Suppressor macrophage (primary cell): Measurements from ENCODE around the gene NKAIN2.
"Not testable (repeated sequence)": the region's sequence is repeated elsewhere in the genome, so short reads cannot be mapped to it uniquely, and the experiment has no call there.

Experiments used
- DNase-seq, 4 experiments: peaks; one replicate each; pipeline ENCODE4 v3.0.0-alpha.2; 2020 to 2022

NKAIN2 gene

GRCh38 chr6:123896869-123897268 lies 93.2 kb downstream of the NKAIN2 start:
- DNase-seq, result peak in 1 of 4 experiments; percentile 7

DNA sequence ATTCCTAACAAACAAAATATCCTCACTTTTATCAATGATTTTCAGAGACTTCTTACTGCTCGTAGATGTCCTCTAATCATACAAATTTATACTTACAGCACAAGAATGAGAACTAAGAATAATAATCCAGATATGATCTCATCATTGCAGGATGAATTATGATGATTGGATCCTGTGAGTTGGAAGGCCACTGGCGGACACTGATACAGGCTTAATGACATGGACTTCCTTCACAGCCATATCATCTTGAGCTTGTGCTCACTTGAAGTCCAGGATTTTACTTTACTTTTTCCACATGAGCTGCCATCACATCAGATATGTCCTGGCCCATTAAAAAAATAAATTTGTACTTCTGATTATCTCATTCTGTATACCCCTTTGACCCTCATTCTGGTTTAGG lies 94.3 kb downstream of the NKAIN2 start:
- no peak for DNase-seq

DNA sequence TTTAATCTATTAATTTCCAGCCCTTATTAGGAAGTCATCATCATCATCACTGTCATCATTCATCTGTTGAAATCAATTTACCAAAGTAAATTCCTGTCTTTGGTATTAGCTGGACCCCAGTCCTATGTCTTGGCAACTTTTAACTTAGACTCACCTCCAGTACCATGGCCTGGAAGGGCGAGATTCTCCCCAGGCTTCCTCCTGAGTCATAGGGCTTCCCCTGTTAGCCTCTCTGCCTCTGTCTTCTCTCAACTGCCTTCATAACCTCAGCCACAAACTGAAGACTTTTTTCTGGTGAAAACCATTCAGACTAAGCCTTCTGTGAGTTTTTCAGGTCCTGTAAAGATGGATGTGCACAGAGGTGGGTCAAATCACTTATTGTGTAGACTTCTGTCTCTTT lies 95.0 kb downstream of the NKAIN2 start:
- no peak for DNase-seq

- DNase-seq, result no peak
These were observed 96.1 kb downstream of the NKAIN2 start for GRCh38 chr6:123899745-123900144.

GRCh38 chr6:123901436-123901835 lies 97.8 kb downstream of the NKAIN2 start:
- no peak for DNase-seq

DNA sequence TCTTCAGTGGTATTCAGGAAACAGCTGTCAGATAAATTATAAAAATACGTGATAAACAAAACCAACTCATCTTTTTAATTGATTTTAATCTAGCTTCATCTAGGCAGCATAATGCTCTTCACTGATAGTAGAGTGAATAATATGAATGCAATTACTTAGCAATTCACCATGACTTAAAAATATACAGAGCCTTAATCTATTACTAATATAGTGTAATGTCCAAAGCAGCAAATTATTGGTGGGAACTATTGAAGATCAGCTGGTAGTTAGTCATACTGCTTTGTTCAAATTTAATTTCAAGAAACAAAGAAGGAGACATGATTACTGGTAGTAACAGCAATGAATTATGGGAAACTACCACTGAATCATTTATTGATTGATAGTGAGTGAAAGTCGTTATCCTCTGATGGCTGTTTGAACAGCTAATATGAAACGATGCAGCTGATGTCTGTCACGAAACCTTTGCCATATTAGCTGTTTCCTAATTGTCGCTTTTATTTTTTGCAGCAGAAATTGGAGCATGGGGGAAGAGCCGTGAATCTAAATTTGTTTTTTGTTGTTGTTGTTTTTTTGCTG lies 99.2 kb downstream of the NKAIN2 start:
- no peak for DNase-seq

DNA sequence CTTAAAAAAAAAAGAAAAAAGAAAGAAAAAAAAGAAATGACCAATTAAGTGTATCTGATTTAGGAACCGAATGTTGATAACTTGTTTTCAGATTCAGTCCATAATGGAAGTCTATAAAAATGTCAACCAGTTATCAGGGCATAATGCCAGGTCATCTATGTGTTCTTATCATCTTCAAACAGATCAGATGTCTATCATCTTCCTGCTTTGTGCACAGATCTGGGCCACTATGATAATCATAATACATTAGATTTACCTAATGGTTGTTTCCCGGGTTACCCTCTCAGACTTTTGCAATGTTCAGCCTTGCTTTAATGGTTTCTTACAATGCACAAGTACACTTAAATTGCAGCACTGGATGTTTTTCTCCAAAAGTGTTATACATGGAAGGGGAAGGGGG lies 100.6 kb downstream of the NKAIN2 start:
- no peak for DNase-seq

- DNase-seq, result no peak
These were observed 105.1 kb downstream of the NKAIN2 start for GRCh38 chr6:123908797-123909196.

DNA sequence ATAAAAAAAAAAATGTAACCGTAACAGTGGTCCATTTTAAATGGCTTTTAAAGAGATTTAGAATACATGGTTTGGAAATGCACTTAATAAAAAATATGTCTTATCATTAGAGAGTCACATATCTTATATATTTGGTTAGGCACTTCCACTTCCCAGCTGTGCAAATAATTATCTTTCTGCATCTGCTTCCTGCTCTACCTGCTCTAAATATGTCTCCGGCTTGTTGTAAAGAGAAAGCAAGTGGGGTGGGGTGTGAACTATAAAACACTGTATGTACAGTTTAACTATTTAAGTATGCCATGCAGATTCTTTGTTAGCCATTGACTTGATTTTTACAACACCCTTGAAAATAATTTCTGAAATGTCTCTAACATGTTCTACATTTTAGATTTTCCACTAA lies 106.3 kb downstream of the NKAIN2 start:
- DNase-seq, result no peak

GRCh38 chr6:123913863-123914262 lies 110.2 kb downstream of the NKAIN2 start:
- DNase-seq, result no peak

DNA sequence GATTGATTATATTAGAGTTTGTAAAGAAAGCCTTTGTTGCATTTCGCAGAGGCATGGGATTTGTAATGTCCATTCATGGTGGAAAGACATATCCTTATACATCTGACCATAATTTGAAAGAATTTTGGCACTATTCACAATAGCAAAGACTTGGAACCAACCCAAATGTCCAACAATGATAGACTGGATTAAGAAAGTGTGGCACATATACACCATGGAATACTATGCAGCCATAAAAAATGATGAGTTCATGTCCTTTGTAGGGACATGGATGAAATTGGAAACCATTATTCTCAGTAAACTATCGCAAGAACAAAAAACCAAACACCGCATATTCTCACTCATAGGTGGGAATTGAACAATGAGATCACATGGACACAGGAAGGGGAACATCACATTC lies 119.7 kb downstream of the NKAIN2 start:
- not testable (repeated sequence) for DNase-seq

- DNase-seq, result peak in 3 of 4 experiments; percentile 3 to 47 (median 15)
These were observed 121.7 kb downstream of the NKAIN2 start for GRCh38 chr6:123925350-123925749.

GRCh38 chr6:123925842-123926399 lies 122.3 kb downstream of the NKAIN2 start:
- DNase-seq, result no peak

DNA sequence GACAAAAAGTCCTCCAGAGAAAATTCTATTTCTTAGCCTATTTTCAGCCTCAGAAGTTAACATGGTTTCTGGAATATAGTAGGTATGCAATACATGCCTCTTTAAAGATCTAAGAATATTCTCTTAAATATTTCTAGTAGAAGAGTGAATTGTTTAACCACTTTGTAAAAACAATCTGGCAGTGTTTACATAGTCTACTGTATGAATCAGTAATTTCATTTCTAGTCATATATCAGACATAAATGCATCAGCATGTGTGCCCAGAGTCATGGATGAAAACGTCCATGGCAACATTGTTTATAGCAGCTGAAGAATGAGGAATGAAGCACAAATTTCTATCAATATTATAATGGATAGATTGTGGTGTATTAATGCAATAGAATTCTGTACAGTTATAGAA lies 124.9 kb downstream of the NKAIN2 start:
- DNase-seq, result no peak

DNA sequence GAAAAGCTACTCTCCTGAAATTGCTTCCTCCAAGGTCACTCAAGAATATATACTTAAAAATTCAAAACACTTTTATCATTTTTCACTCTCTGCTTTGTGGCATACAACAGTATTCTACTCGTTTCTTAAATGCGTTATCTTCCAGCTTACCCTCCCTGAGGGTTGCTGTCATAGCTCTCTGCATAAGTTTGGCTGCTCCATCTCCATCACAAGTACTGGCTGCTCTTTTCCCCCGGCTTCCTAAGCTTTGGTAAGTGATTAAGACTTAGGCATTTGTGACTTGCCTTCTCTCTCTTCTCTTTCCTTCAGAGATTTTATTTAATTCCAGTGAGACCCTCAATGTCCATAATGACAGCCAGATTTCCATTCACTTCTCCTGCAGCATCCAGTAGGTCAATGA lies 128.3 kb downstream of the NKAIN2 start:
- DNase-seq, result no peak

DNA sequence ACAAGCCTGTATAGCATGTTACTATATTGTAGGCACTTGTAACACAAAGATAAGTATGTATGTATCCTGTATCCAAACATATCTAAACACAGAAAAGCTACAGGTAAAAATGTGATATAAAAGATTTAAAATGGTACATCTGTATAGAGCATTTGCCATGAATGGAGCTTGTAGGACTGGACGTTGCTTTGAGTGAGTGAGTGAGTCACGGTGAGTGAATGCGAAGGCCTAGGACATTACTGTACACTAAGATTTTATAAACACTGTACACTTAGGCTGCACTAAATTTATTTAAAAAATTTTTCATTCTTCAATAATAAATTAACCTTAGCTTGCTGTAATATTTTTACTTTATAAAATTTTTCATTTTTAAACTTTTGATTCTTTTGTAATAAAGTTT lies 136.9 kb downstream of the NKAIN2 start:
- DNase-seq, result no peak

- DNase-seq, result no peak
These were observed 138.2 kb downstream of the NKAIN2 start for GRCh38 chr6:123941855-123942254.

- DNase-seq, result no peak
These were observed 141.7 kb downstream of the NKAIN2 start for GRCh38 chr6:123945386-123945785.

- no peak for DNase-seq
These were observed 150.3 kb downstream of the NKAIN2 start for GRCh38 chr6:123953920-123954319.

DNA sequence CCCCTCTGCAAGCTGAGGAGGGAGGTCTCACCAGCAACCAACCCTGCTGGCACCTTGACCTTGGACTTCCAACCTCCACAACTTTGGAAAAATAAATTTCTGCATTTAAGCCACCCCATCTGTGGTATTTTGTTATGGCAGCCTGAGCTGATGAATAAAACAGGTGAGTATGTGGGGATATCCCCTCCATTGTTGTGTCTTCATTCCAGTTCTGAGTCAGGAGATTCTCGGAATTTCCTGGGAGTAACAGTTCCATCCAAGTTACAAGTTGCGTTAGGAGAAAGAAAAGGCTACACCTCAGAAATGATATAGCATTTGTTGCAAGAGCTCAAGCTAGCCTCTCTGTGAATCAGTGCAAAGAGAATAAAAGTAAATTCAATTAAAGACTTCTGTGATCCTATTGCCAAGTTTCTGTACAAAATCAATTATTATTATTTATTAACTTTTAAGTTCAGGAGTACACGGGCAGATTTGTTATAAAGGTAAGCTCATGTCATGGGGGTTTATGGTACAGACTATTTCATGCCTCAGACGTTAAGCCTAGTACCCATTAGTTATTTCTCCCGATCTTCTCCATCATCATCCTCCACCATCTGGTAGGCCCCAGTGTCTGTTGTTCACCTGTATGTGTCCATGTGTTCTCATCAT lies 153.0 kb downstream of the NKAIN2 start:
- no peak for DNase-seq

GRCh38 chr6:123962508-123962907 lies 158.8 kb downstream of the NKAIN2 start:
- no peak for DNase-seq

DNA sequence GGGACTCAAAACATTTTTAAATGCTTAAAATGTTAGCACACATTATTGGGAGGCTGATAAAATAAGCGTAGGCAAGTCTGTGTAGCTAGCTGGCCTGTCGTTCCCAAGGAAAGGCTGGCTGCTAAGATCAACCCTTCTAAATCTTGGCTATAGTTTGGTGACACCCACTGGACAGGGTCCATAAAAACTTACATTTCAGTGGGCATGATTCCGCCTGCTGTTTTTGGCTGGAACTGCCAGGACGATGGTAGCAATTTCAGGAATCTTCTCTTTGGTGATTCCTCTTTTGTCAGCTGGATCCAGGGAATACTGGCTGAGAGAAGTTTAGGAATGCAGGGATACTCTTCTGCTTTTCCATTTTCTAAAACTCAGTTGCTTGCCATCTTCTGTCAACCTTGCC lies 162.2 kb downstream of the NKAIN2 start:
- DNase-seq, result no peak

GRCh38 chr6:123966618-123967017 lies 163.0 kb downstream of the NKAIN2 start:
- no peak for DNase-seq

GRCh38 chr6:123967905-123968304 lies 164.2 kb downstream of the NKAIN2 start:
- no peak for DNase-seq
